ENCODE data around the gene EFNB3. TPM values are rescaled to one million over a fixed set of nuclear protein-coding genes. Genes with fewer than 3 reads are reported as not detected.
A peak's percentile ranks its signal among the peaks of the same experiment; 100 is the strongest.

Gene EFNB3
- total and polyA plus RNA-seq, 2 of the 13 experiments (the other 11 are each of a cell fraction or from before 2014, with no cell fraction given): 0.07 to 0.25 TPM

DNA sequence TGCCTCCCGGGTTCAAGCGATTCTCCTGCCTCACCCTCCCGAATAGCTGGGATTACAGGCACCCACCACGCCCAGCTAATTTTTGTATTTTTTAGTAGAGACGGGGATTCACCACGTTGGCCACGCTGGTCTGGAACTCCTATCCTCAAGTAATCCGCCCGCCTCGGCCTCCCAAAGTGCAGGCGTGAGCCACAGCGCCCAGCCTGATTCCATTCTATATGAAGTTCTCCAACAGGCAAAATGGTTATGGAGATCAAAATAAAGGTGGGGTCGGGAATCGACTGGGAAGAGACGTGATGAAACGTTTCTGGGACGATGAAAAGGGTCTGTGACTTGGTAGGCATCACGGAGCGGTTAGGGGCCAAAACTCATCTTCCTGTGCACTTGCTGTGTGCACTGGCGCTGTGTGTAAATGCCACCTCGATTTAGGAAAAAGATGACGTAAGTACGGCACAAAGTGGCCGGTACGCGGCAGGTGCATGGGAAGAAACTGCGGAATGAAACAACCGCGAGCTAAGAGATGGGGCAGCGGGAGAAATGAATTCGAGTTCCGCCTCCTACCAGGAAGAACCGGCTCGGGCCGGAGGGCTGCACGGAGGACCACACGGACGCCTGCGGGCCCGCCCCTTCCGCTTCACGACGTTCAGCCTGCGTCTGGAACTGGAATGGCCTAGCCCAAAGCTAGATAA lies 19.3 kb upstream of the EFNB3 start (continued):
- TF ChIP-seq, protein P1, sequence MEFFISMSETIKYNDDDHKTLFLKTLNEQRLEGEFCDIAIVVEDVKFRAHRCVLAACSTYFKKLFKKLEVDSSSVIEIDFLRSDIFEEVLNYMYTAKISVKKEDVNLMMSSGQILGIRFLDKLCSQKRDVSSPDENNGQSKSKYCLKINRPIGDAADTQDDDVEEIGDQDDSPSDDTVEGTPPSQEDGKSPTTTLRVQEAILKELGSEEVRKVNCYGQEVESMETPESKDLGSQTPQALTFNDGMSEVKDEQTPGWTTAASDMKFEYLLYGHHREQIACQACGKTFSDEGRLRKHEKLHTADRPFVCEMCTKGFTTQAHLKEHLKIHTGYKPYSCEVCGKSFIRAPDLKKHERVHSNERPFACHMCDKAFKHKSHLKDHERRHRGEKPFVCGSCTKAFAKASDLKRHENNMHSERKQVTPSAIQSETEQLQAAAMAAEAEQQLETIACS (CRISPR knock-in tag; IDR thresholded peaks at IDR 0.05): no peak
- TF ChIP-seq, protein P2, sequence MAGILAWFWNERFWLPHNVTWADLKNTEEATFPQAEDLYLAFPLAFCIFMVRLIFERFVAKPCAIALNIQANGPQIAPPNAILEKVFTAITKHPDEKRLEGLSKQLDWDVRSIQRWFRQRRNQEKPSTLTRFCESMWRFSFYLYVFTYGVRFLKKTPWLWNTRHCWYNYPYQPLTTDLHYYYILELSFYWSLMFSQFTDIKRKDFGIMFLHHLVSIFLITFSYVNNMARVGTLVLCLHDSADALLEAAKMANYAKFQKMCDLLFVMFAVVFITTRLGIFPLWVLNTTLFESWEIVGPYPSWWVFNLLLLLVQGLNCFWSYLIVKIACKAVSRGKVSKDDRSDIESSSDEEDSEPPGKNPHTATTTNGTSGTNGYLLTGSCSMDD (CRISPR knock-in tag; IDR thresholded peaks at IDR 0.05): no peak
- TF ChIP-seq GATAD1 (CRISPR knock-in tag; IDR thresholded peaks at IDR 0.05) (peak; percentile 88), MXD4 (CRISPR knock-in tag; IDR thresholded peaks at IDR 0.05) (0 out of 2 replicates have a peak, but pooled peaks have one; percentile 40), ZNF772 (CRISPR knock-in tag; IDR thresholded peaks at IDR 0.05) (0 out of 2 replicates have a peak, but pooled peaks have one; percentile 18), ZNF879 (CRISPR knock-in tag; IDR thresholded peaks at IDR 0.05) (no peak), HOXA9 (CRISPR knock-in tag; IDR thresholded peaks at IDR 0.05; ENCODE audit: borderline replicate concordance) (no peak), NR3C1 (CRISPR knock-in tag; IDR thresholded peaks at IDR 0.05) (no peak), ZHX1 (CRISPR knock-in tag; IDR thresholded peaks at IDR 0.05; ENCODE audit: low read depth) (no peak), ARNT2 (CRISPR knock-in tag; IDR thresholded peaks at IDR 0.05; ENCODE audit: low read depth) (peak; percentile 40; the same call in 1 of the 2 replicates), ZNF468 (CRISPR knock-in tag; IDR thresholded peaks at IDR 0.05) (no peak), ARID4A (CRISPR knock-in tag; IDR thresholded peaks at IDR 0.05; ENCODE audit: borderline replicate concordance) (peak; percentile 66), ZNF451 (CRISPR knock-in tag; IDR thresholded peaks at IDR 0.05) (no peak), HNRNPK (IDR thresholded peaks at IDR 0.05; ENCODE audit: low read depth, low read length, poor library complexity, severe bottlenecking) (no peak), ZBTB20 (CRISPR knock-in tag; IDR thresholded peaks at IDR 0.05; ENCODE audit: borderline replicate concordance, low read depth) (no peak)
- TF ChIP-seq, protein P3, sequence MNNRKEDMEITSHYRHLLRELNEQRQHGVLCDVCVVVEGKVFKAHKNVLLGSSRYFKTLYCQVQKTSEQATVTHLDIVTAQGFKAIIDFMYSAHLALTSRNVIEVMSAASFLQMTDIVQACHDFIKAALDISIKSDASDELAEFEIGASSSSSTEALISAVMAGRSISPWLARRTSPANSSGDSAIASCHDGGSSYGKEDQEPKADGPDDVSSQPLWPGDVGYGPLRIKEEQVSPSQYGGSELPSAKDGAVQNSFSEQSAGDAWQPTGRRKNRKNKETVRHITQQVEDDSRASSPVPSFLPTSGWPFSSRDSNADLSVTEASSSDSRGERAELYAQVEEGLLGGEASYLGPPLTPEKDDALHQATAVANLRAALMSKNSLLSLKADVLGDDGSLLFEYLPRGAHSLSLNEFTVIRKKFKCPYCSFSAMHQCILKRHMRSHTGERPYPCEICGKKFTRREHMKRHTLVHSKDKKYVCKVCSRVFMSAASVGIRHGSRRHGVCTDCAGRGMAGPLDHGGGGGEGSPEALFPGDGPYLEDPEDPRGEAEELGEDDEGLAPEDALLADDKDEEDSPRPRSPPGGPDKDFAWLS (CRISPR knock-in tag; IDR thresholded peaks at IDR 0.05; ENCODE audit: borderline replicate concordance): no peak
- TF ChIP-seq, protein P4, sequence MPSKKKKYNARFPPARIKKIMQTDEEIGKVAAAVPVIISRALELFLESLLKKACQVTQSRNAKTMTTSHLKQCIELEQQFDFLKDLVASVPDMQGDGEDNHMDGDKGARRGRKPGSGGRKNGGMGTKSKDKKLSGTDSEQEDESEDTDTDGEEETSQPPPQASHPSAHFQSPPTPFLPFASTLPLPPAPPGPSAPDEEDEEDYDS (CRISPR knock-in tag; IDR thresholded peaks at IDR 0.05): 0 out of 2 replicates have a peak, but pooled peaks have one; percentile 34

All from HepG2 (cell line).